RWPE2 (cell line): Measurements from ENCODE around the gene AOPEP.

ENCODE experiments used
- ATAC-seq: fragments of 200-7000 bp; cut with Tn5 transposase; 3 replicates; pipeline ENCODE4 v1.9.1; 2021; ENCODE audit warnings: low read depth
- DNase-seq: peaks from one replicate; pipeline ENCODE4 v3.0.0-alpha.2; 2020; ENCODE audit warnings: low spot score
- H3K27ac ChIP-seq: fragments of 450-650 bp; 2 replicates; pipeline ENCODE4 v1.5.1; 2017; ENCODE audit warnings: mild to moderate bottlenecking; ENCODE audit not compliant: poor library complexity, severe bottlenecking
- H3K27me3 ChIP-seq: fragments of 250-450 bp; sonication (Bioruptor Pico); 2 replicates; pipeline ENCODE4 v1.5.1; 2021; ENCODE audit warnings: mild to moderate bottlenecking, moderate library complexity; ENCODE audit not compliant: insufficient read depth, poor library complexity, severe bottlenecking
- H3K36me3 ChIP-seq: fragments of 250-450 bp; sonication (Bioruptor Pico); 2 replicates; pipeline ENCODE4 v1.5.1; 2020; ENCODE audit warnings: low read depth, mild to moderate bottlenecking, moderate library complexity
- H3K4me1 ChIP-seq: fragments of 250-450 bp; sonication (Bioruptor Pico); 2 replicates; pipeline ENCODE4 v1.5.1; 2021; ENCODE audit warnings: mild to moderate bottlenecking, moderate library complexity; ENCODE audit not compliant: insufficient read depth, poor library complexity, severe bottlenecking
- H3K4me3 ChIP-seq: fragments of 250-450 bp; sonication (Bioruptor Pico); 2 replicates; pipeline ENCODE4 v1.5.1; 2021; ENCODE audit warnings: mild to moderate bottlenecking, moderate library complexity; ENCODE audit not compliant: severe bottlenecking
- H3K9me3 ChIP-seq: fragments of 250-450 bp; sonication (Bioruptor Pico); 2 replicates; pipeline ENCODE4 v1.5.1; 2021; ENCODE audit warnings: mild to moderate bottlenecking, moderate library complexity; ENCODE audit not compliant: severe bottlenecking
- TF ChIP-seq, protein P1 (sequence below): fragments of 450-650 bp; IDR thresholded peaks from one replicate; pipeline ENCODE4 v1.5.1; 2017; ENCODE audit warnings: mild to moderate bottlenecking, moderate library complexity; ENCODE audit not compliant: poor library complexity, severe bottlenecking

The AOPEP gene

DNA sequence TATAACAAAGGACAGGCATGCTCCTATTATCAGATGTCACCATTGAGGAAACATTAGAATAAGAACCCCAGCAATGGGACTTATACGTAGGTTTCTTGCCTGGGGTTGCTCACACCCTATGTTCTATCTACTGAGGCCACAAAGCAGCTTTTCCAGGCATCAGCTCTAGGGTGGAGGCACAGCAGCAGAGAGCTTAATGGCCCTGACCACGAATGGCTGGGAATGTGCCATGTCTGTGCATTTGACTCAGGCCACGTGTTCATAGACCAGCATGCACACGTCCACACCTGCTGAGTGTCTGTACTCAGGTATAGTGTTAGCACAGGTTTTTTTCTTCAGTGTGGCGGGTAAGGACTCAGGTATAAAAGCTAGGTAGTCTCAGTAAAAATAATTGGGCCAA lies 129.4 kb downstream of the AOPEP start:
- H3K4me3 ChIP-seq = no peak overlapping the region
- H3K27me3 ChIP-seq = no peaks in the 10 kb centered on the region
- no peaks in the 10 kb centered on the region for H3K36me3 ChIP-seq
- H3K9me3 ChIP-seq = no peaks in the 10 kb centered on the region
- ATAC-seq (no peak), DNase-seq (no peak)
- peaks cover 14% of the 10 kb centered on the region for H3K4me1 ChIP-seq
- H3K27ac ChIP-seq = no peak overlapping the region
- TF ChIP-seq, protein P1, sequence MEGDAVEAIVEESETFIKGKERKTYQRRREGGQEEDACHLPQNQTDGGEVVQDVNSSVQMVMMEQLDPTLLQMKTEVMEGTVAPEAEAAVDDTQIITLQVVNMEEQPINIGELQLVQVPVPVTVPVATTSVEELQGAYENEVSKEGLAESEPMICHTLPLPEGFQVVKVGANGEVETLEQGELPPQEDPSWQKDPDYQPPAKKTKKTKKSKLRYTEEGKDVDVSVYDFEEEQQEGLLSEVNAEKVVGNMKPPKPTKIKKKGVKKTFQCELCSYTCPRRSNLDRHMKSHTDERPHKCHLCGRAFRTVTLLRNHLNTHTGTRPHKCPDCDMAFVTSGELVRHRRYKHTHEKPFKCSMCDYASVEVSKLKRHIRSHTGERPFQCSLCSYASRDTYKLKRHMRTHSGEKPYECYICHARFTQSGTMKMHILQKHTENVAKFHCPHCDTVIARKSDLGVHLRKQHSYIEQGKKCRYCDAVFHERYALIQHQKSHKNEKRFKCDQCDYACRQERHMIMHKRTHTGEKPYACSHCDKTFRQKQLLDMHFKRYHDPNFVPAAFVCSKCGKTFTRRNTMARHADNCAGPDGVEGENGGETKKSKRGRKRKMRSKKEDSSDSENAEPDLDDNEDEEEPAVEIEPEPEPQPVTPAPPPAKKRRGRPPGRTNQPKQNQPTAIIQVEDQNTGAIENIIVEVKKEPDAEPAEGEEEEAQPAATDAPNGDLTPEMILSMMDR = no peak

DNA sequence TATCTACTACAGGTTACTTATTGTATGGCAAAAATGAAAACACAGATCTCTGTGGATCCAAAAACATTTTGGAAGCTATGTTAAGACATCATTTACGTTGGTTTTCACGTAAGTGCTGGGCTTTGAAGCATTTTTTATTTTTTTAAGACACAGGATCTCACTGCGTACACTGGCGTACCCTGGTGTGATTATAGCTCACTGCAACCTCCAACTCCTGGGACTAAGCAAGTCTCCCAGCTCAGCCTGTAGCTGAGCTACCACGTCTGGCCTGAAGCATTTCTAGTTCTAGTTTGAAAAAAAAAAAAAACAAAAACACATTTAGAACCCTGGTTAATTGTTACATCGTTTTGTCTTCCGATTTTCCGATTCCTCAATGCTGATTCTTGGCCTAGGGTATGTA lies 131.3 kb downstream of the AOPEP start:
- Histone ChIP-seq H3K4me1 (peaks cover 21% of the 10 kb centered on the region), H3K27ac (no peak overlapping the region), H3K27me3 (no peaks in the 10 kb centered on the region), H3K36me3 (no peaks in the 10 kb centered on the region), H3K9me3 (no peaks in the 10 kb centered on the region), H3K4me3 (no peak overlapping the region)
- DNase-seq (no peak), ATAC-seq (no peak)
- TF ChIP-seq, protein P1 = no peak

DNA sequence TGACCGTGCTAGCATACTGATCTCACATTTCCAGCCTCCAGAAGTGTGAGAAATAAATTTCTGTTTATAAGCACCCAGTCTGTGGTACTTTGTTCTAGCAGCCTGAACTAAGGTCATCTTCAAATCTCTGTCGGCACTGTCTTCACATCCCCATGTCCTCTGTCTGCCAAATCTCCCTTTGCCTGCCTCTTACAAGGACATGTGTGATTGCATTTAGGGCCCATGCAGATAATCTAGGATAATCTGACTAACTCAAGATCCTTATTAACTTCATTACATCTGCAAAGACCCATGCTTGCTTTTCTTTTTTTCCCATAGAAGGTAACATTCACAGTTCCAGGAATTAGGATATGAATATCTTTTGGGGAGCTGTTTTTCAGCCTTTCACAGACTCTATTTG lies 132.7 kb downstream of the AOPEP start:
- Histone ChIP-seq H3K9me3 (no peaks in the 10 kb centered on the region), H3K27me3 (no peaks in the 10 kb centered on the region), H3K4me3 (no peak overlapping the region), H3K27ac (no peak overlapping the region), H3K36me3 (no peaks in the 10 kb centered on the region), H3K4me1 (peaks cover 12% of the 10 kb centered on the region)
- TF ChIP-seq, protein P1 = no peak
- DNase-seq (no peak), ATAC-seq (no peak)

DNA sequence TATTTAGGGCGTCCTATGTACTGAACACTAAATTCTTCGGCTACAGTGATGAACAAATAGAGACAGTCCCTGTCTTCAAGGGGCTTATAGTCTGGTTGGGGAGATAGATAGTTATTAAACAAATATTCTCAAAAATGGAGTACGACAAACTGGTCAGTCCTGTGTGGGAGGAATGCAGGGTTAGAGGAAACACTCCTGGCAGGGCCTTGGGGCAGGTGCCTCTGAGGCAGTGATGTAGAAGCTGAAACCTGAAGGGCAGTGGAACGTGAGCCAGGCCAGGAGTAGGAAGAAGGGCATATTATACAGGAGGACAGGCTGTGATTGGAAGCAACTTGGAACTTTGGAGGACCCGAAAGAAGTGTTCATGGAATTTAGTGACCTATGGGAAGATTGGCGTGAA lies 133.4 kb downstream of the AOPEP start:
- H3K4me1 ChIP-seq = peaks cover 13% of the 10 kb centered on the region
- no peak for DNase-seq
- no peak overlapping the region for H3K4me3 ChIP-seq
- no peaks in the 10 kb centered on the region for H3K27me3 ChIP-seq
- TF ChIP-seq, protein P1 = no peak
- H3K9me3 ChIP-seq = no peaks in the 10 kb centered on the region
- ATAC-seq = no peak
- H3K36me3 ChIP-seq = no peaks in the 10 kb centered on the region
- H3K27ac ChIP-seq = no peak overlapping the region

DNA sequence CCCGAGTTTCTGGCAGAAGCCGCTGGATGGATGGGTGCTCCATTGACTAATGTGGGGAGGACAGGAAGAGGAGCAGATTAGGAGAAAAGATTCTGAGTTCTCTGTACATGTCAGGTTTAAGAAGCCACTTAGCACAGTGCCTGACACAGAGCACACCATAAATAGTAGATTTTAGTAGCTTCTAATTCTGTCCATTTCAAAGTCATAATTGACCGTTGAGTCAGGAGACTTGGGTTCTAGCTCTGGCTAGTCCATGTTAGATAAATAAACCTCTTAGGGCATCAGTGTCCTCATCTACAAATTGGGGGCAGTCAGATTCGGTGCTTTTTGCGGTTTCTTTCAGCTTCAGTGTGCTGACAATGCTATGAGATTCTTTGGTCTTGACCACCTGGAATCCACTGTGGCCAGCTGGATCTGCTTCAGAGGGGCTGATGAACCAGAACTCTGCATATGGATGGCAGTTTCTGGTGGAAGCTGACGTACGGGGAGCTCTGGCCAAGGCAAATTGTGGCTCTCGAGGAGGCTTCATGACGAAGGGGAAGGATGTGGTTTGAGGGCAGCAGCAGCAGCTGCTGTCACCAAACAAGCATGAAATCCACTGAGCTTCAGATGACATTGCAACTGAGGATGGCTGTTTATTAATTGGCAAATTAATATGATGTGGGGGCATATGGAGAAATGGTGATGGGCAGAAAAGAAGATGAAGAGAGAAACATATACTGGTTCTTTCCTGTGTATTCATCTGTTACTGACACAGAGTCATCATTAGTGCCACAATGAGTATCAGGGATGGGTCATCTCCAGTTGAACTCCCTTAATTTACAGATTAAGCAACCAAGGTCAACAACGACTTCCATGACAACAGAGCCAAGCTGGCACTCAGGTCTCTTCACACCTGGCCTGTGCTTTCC lies 134.4 kb downstream of the AOPEP start:
- Histone ChIP-seq H3K9me3 (no peaks in the 10 kb centered on the region), H3K4me1 (peaks cover 14% of the 10 kb centered on the region), H3K27ac (no peak overlapping the region), H3K4me3 (no peak overlapping the region), H3K36me3 (no peaks in the 10 kb centered on the region), H3K27me3 (no peaks in the 10 kb centered on the region)
- 0 out of 3 replicates have a peak, but pooled peaks have one; percentile 19 for ATAC-seq
- DNase-seq = no peak
- TF ChIP-seq, protein P1 = no peak
